GM23248 (cell line): ENCODE data around the gene EPHB4.

Experiments used
- EZH2 ChIP-seq: fragments of 200-600 bp; sonication (generic); IDR thresholded peaks from 2 replicates; pipeline ENCODE4 v1.6.1; 2018; ENCODE audit warnings: antibody characterized with exemption, mild to moderate bottlenecking; ENCODE audit not compliant: insufficient read depth, poor library complexity, severe bottlenecking
- EZH2phosphoT487 ChIP-seq: fragments of 200-600 bp; sonication (generic); IDR thresholded peaks from 2 replicates; pipeline ENCODE4 v1.6.1; 2018; ENCODE audit warnings: antibody characterized with exemption, moderate library complexity, mild to moderate bottlenecking, low read depth; ENCODE audit not compliant: insufficient read depth

GRCh38 chr7:100835903-100836811, 8.8 kb upstream of the EPHB4 start:
- TF ChIP-seq EZH2phosphoT487: no peak
- TF ChIP-seq EZH2: no peak
